Astrocyte of the cerebellum (primary cell): ENCODE data around the gene PITPNM1.

Experiments
- DNase-seq: peaks from one replicate; pipeline ENCODE4 v3.0.0-alpha.2; 2011; ENCODE audit warnings: low read depth
- H3K4me3 ChIP-seq: 2 replicates; pipeline ENCODE4 v1.5.1; 2011; ENCODE audit warnings: mild to moderate bottlenecking, low read depth, low read length, moderate library complexity
- in situ Hi-C: cut with HindIII; loops from 2 replicates; pipeline ENCODE4 v1.10.0; 2017; ENCODE audit warnings: low sequenced_read_pairs
- TF ChIP-seq, protein P1 (sequence below): IDR thresholded peaks from 2 replicates; pipeline ENCODE4 v1.5.1; 2012; ENCODE audit warnings: low read length, low read depth, moderate library complexity, mild to moderate bottlenecking; ENCODE audit errors: missing control alignments

The PITPNM1 gene

DNA sequence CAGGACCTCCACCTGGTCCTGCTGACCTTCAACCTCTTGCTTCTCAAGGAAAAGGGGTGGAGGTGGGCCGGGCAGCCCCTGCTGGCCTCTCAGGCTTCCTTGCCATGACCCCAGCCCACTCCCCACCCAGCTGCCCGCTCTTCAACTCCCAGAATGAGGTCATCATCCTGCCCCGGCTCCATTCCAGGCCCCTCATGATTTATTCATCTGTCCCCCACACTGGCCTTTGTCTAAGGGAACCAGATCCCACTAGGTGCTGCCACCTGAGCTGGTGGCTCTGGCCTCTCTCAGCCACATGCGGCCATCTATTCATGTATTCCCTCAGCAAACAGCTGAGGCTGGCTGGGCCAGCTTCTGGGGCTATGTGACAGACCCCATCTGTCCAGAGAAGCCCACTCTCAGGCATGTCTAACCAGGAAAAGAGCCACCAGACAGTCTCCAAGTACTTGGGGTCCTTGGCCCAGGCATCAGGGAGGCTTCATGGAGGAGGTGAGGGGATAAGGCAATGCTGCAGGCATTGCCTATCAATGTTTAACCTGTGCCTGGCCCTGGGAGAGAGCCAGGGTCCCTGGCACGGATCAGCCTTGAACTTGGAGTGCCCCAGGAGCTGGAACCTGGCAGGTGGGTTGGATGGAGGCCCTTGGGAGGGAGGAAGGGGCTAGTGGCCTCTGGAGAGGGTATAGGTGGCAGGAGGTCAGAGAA, 20.3 kb upstream of the PITPNM1 start:
- in situ Hi-C loops = no loop called here
- TF ChIP-seq, protein P1, sequence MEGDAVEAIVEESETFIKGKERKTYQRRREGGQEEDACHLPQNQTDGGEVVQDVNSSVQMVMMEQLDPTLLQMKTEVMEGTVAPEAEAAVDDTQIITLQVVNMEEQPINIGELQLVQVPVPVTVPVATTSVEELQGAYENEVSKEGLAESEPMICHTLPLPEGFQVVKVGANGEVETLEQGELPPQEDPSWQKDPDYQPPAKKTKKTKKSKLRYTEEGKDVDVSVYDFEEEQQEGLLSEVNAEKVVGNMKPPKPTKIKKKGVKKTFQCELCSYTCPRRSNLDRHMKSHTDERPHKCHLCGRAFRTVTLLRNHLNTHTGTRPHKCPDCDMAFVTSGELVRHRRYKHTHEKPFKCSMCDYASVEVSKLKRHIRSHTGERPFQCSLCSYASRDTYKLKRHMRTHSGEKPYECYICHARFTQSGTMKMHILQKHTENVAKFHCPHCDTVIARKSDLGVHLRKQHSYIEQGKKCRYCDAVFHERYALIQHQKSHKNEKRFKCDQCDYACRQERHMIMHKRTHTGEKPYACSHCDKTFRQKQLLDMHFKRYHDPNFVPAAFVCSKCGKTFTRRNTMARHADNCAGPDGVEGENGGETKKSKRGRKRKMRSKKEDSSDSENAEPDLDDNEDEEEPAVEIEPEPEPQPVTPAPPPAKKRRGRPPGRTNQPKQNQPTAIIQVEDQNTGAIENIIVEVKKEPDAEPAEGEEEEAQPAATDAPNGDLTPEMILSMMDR = no peak
- no peak overlapping the region for H3K4me3 ChIP-seq
- DNase-seq = no peak

GRCh38 chr11:67524480-67524808, 19.3 kb upstream of the PITPNM1 start:
- TF ChIP-seq, protein P1 = no peak
- DNase-seq = no peak
- no peak overlapping the region for H3K4me3 ChIP-seq
- in situ Hi-C loops = no loop called here

DNA sequence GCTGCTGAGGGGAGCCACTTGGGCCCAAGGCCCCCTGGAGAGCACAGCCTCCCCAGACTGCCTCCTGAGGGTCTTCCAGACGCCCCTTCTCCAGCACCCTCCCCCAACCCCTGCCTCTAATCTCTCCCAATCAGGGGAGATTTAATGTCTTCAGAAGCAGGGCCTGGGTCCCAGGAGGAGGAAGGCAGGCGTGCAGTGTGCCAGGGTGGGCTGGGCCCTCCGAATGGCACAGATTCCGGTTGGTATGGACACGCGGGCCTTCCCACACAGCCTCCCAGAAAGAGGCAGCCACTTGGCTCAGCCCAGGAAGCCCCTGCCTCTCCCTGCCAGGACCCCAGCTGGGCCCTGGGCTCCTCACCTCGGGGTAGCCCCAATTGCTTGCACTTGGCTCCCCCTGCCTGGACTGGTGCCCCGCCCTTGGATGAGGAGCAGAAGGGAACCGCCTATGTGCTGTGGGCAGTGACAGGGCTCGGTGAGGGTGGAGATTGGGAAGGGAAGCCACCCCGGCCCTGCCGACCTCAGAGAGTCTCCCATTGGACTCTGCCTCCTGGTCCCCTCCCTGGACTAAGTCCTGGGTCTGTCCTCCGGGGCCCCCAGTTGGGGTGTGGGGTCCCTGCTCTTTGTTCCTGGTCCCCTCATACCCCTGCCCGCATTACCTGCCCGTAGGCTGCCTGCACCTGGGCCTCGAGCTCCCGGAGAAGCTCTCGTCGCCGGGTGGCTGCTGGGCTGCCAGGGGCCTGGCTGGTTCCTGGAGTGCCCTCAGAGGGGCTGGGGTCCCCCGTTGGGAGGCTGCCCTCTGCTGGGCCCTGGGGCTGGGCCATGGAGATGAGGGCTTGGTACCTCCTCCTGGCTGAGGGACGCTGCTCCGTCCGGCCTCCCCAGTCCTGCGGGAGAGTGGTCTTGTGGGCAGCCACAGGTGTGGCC, 18.7 kb upstream of the PITPNM1 start:
- TF ChIP-seq, protein P1 = no peak
- DNase-seq = no peak
- no peak overlapping the region for H3K4me3 ChIP-seq
- in situ Hi-C loops = no loop called here

DNA sequence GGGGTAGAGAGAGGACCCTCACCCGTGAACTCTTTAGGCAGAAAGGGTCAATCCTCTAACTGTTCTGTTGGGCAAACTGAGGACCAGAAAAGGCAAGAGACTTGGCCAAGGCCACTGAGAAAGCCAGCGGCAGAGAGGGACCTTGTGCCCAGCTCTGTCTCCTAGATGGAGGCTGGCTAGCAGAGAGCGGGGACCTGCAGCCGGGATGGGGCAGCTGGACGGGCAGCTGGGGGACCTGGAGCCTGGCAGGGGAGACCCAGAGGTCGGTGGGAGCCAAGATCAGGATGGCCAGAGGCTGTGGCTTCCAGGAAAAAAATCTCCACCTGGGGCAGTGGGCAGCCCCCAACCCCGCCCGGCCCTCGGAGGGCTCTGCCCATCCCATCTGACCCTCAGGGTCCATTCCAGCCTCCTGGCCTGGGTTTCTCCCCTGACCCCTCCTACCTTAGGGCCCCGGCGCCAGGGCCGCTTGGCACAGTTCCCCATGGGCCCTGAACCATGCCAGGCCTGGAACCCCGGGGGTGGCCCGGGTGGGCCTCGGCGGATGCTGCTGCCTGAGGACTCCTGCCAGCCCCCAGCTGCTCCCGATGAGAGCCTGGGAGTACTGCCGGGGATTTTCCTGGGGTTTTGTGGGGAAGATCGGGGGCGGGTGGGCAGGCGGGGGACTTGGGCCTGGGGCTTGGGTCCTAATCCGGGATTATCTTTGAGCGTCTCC, 17.8 kb upstream of the PITPNM1 start, which contains the start of gene CABP2:
Gene CABP2 (minus strand): TSS at position 603 of the 712 bp plus-strand sequence. CDS start 120 bp downstream, at position 483.
- TF ChIP-seq, protein P1 = no peak
- no peak for DNase-seq
- H3K4me3 ChIP-seq = no peak within 1 kb of the TSS
- in situ Hi-C loops = no loop called here

DNA sequence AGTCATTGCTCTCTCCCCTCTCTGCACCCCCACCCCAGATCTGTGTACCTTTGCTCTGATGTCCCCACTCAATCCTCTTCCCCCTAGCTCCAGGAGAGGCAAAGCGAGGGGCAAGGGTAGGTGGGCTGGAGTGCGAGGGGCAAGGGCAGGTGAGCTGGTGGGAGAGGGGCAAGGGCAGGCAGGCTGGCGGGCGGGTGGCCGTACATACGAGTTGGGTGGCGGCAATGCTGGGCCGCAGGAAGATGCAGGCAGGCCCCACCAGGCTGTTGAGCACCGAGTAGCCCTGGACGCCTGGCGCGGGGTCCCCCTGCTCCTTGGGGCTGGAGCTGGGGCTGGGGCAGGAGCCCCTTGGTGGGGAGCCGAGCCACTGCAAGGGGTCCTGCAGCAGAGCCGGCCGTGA, 17.2 kb upstream of the PITPNM1 start:
- no peak for DNase-seq
- H3K4me3 ChIP-seq = no peak overlapping the region
- TF ChIP-seq, protein P1 = no peak
- in situ Hi-C loops = no loop called here

- TF ChIP-seq, protein P1 = no peak
- in situ Hi-C loops = no loop called here
- no peak for DNase-seq
- H3K4me3 ChIP-seq = no peak overlapping the region
Observed at GRCh38 chr11:67521924-67522323, 16.8 kb upstream of the PITPNM1 start.
